NCI-H446 treated with DMSO at 0.1 percent for 48 hours (cell line): ENCODE results near the gene COPS7B.
A peak's percentile ranks its signal among the peaks of the same experiment; 100 is the strongest.
"Not testable (repeated sequence)": the region's sequence is repeated elsewhere in the genome, so short reads cannot be mapped to it uniquely, and the experiment has no call there.

ENCODE experiments used
- DNase-seq: peaks from one replicate; lab custom pipeline; 2025; lab: John Stamatoyannopoulos, UW

COPS7B gene

DNA sequence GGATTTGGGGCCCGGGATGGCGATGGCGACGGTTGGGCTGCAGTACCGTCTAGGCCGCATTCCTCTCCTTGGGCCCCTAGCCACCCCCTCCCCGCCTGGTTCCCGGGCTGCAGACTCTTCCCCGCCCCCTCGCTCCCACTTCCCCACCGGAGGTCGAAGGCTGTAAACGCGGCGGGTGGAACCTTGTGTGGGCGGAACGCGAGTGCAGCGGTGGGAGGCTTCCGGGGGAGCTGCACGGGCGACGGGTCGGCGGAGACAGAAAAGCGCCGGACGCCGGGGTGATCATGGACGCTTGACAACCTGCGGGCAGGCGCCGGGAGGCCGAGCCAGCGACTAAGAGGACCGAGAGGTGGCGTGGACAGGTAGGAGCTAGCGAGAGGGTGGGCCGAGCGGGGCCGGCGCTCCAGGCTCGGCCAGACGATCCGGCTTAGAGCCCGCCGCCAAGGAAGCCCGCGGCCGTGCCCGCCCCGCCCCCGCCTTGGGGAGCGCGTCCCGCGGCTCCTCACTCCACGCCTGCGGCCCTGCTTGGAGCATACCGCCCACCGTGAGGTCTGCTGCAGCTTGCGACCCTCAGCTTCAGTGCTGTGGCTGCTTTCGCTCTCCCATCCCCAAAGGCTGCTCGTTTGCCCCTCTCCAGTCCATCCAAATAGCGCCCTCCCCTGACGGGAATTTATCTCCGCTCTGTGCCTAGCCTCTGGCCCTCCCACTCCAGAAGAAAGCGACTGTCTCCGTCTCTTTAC, at the start of gene COPS7B:
Gene COPS7B, plus strand, starts transcription at position 269 of the 740 bp plus-strand sequence. CDS start 2,126 bp downstream, outside the sequence.
- DNase-seq: peak; percentile 35

GRCh38 chr2:231737761-231738160, 48.5 kb upstream of the COPS7B start:
- DNase-seq: no peak

- DNase-seq: no peak
Observed at GRCh38 chr2:231743376-231744116, 42.7 kb upstream of the COPS7B start.

GRCh38 chr2:231745303-231746038, 40.8 kb upstream of the COPS7B start:
- no peak for DNase-seq

GRCh38 chr2:231748153-231748896, 37.9 kb upstream of the COPS7B start:
- DNase-seq: not testable (repeated sequence)

- not testable (repeated sequence) for DNase-seq
Observed at GRCh38 chr2:231749016-231749415, 37.2 kb upstream of the COPS7B start.

- no peak for DNase-seq
Observed at GRCh38 chr2:231751042-231751815, 35.0 kb upstream of the COPS7B start.

- no peak for DNase-seq
Observed at GRCh38 chr2:231752061-231752460, 34.2 kb upstream of the COPS7B start.

DNA sequence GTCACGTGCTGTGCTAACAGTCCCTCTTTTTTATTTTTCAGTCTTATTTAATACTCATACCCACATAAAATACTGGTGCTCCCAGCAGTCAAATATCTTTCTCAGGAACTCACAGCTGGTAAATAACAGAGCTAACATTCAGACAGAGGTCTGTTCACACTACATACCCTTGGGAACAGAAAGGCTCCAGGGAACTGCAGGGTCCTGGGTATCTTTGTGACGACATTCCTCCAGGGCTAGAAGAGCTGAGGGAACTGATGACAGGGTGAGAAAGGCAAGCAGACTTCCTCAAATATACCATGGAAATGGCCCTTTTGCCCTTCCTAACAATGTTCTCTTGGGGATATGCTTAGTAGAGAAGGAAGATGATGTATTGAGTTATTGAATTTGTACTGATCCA, 24.5 kb upstream of the COPS7B start:
- DNase-seq: no peak

DNA sequence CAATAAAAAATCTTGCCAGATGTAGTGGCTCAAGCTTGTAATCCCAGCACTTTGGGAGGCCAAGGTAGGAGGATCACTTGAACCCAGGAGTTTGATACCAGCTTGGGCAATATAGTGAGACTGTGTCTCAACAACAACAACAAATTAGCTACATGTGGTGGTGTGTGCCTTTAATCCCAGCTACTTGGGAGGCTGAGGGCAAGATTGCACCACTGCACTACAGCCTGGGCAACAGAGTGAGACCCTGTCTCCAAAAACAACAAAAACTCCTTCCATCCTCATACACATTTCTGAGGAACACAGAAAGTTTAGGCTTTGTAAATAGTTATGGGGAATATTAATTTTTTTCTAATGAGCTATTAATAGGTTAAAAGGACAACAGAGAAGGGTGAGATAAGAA, 22.1 kb upstream of the COPS7B start:
- no peak for DNase-seq

DNA sequence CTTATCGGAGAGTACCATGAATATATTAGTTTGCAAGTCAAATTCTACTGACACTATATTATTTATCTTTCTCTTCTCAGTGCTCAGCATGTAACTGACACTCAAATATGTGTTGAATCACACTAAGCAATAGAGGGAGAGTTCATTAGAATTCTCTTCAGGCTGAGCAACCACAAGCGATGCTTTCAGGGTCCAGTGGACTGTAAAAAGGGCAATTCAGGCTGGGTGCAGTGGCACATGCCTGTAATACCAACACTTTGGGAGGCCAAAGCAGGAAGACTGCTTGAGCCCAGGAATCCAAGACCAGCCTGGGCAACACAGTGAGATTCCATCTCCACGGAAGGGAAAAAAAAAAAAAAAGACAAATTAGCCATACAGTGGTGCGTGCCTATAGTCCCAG, 21.5 kb upstream of the COPS7B start:
- DNase-seq: no peak

DNA sequence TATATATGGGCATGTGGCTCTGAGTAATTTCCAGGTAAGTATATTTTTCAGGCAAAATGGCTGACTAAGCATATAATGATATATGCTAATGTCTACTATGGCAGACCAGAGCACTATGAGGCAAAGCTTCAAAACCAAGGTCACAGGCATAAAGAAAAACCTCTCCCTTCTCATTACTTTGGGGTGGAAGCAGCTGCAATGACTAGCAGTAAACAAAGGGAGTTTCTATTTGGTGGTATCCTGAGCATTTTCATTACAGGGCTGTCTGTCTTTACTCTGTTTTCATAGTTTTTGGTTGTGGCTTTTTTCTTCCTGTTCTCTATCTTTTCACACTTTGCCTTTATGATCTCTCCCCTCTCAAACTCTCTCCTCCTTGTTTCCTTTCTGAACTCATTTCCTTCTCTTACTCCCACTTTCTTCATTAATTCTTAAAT, 20.7 kb upstream of the COPS7B start:
- no peak for DNase-seq

DNA sequence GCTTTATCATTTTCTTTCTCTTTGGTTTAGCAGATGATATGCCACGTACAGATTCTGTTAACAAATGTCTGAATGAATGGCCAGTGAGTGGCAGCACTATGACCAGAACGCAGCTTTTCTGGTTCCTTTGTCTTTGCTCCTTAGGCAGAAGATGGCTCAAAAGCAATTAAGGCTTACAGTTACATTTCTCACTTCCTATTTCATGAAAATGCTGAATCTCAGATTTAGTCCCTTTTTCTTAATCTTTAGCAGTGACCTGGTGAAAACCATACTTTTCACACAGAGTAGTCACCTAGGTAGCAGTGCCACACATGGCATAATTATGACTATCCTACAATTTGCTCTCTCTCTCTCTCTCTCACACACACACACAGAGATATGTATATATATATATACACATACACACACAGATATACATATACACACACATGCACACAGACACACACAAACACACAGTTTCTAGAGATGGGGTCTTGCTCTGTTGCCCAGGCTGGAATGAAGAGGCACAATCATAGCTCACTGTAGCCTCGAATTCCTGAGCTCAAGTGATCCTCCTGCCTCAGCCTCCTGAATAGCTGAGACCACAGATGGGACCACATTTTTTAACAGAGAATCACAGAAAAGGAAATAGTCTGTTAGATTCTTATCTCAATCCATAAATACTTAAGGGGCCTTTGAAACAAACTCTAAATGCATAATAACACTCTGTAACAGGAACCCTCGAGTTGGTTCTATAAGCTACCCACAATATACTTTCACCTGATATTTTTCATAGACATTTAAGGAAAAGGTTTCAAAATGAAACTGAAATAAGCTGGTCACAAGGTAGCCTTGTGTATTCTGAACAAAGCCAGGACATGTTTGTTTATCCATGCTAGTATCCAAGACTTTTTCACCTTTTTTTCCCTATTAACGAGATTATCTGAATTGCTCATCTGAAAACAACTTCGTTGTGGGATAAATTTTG, 16.8 kb upstream of the COPS7B start:
- no peak for DNase-seq

- no peak for DNase-seq
Observed at GRCh38 chr2:231780123-231780908, 5.9 kb upstream of the COPS7B start.

- peak; percentile 90 for DNase-seq
Observed at GRCh38 chr2:231780909-231781797, 5.1 kb upstream of the COPS7B start, which contains the start of gene PDE6D. TSS of gene PDE6D (minus strand) at chr2:231781282. CDS start at chr2:231781114, 168 bp downstream.

- DNase-seq: no peak
Observed at GRCh38 chr2:231781798-231782726, 4.2 kb upstream of the COPS7B start.

- no peak for DNase-seq
Observed at GRCh38 chr2:231785413-231785812, 832 bp upstream of the COPS7B start.
